Hematopoietic multipotent progenitor cell (in vitro differentiated cells): ENCODE data around the gene PAK6. TPM values are rescaled to one million over a fixed set of nuclear protein-coding genes. Genes with fewer than 3 reads are reported as not detected.

Experiments used
- DNase-seq, 3 donors: peaks; one replicate each; pipeline ENCODE4 v3.0.0-alpha.2; 2011 to 2015; ENCODE audit warnings: low read depth in 2 of 3, low spot score in 2 of 3
- total RNA-seq: library from RNA; depleted of rRNA; stranded (reverse); fragments of >200 nt; gene quantifications from one replicate; pipeline ENCODE4 v1.2.3, GENCODE V29; 2012

Gene PAK6
- total RNA-seq, 1 donor: 1.3 TPM

- DNase-seq: no peak
These were observed 2.7 kb downstream of the PAK6 start for GRCh38 chr15:40241269-40242212.

GRCh38 chr15:40242213-40242599 lies 3.3 kb downstream of the PAK6 start:
- no peak for DNase-seq

GRCh38 chr15:40242601-40243000 lies 3.7 kb downstream of the PAK6 start:
- DNase-seq: no peak

GRCh38 chr15:40243126-40243810 lies 4.4 kb downstream of the PAK6 start:
- DNase-seq: no peak

- DNase-seq: no peak
These were observed 6.2 kb downstream of the PAK6 start for GRCh38 chr15:40244961-40245523.

GRCh38 chr15:40245666-40246450 lies 7.0 kb downstream of the PAK6 start:
- DNase-seq: no peak

- no peak for DNase-seq
These were observed 7.8 kb downstream of the PAK6 start for GRCh38 chr15:40246496-40247280.

GRCh38 chr15:40247406-40247971 lies 8.6 kb downstream of the PAK6 start:
- no peak for DNase-seq

- no peak for DNase-seq
These were observed 9.3 kb downstream of the PAK6 start for GRCh38 chr15:40248006-40248783.

GRCh38 chr15:40249477-40250303 lies 10.8 kb downstream of the PAK6 start:
- no peak for DNase-seq

GRCh38 chr15:40250304-40250656 lies 11.4 kb downstream of the PAK6 start:
- DNase-seq: no peak

GRCh38 chr15:40250771-40251483 lies 12.1 kb downstream of the PAK6 start:
- no peak for DNase-seq

GRCh38 chr15:40251486-40252140 lies 12.8 kb downstream of the PAK6 start:
- DNase-seq: no peak

- DNase-seq: no peak
These were observed 13.2 kb downstream of the PAK6 start for GRCh38 chr15:40252141-40252437.

GRCh38 chr15:40252438-40253166 lies 13.7 kb downstream of the PAK6 start:
- DNase-seq: no peak

- no peak for DNase-seq
These were observed 14.4 kb downstream of the PAK6 start for GRCh38 chr15:40253167-40253790.
